ENCODE data around the gene MLLT6. TPM values are rescaled to one million over a fixed set of nuclear protein-coding genes. Genes with fewer than 3 reads are reported as not detected.

MLLT6 gene
- total and polyA plus RNA-seq, 2 of the 13 experiments (the other 11 are each of a cell fraction or from before 2014, with no cell fraction given) = 50.7 to 69.5 TPM

GRCh38 chr17:38703742-38704605 is 1.1 kb upstream of the MLLT6 start (continued):
- TF ChIP-seq ZNF33A (CRISPR knock-in tag; IDR thresholded peaks at IDR 0.05; ENCODE audit: borderline replicate concordance) = peak; percentile 99; the same call in 1 of the 2 replicates
- no peak for TF ChIP-seq TCF12 (IDR thresholded peaks at IDR 0.05)
- peak; percentile 99 for TF ChIP-seq TCF12 (CRISPR knock-in tag; IDR thresholded peaks at IDR 0.05)
- TF ChIP-seq ZKSCAN1 (IDR thresholded peaks at IDR 0.05; ENCODE audit: low read length) = peak; percentile 49; the same call in 1 of the 2 replicates
- peak; percentile 72; the same call in 1 of the 2 replicates for TF ChIP-seq ZNF280D (CRISPR knock-in tag; IDR thresholded peaks at IDR 0.05)
- TF ChIP-seq ZNF850 (CRISPR knock-in tag; conservative IDR thresholded peaks at IDR 0.05) = peak; percentile 59; the same call in 1 of the 2 replicates
- peak; percentile 98 for TF ChIP-seq KDM4B (CRISPR knock-in tag; IDR thresholded peaks at IDR 0.05)
- no peak for TF ChIP-seq BRCA1 (CRISPR knock-in tag; IDR thresholded peaks at IDR 0.05)
- peak; percentile 88; the same call in 1 of the 2 replicates for TF ChIP-seq RFXANK (CRISPR knock-in tag; IDR thresholded peaks at IDR 0.05)
- TF ChIP-seq MEIS1 (CRISPR knock-in tag; IDR thresholded peaks at IDR 0.05; ENCODE audit: borderline replicate concordance) = peak; percentile 29; the same call in 1 of the 2 replicates
- no peak for TF ChIP-seq ZFP36L1 (CRISPR knock-in tag; IDR thresholded peaks at IDR 0.05)
- peak; percentile 96; the same call in 1 of the 2 replicates for TF ChIP-seq ZNF556 (CRISPR knock-in tag; IDR thresholded peaks at IDR 0.05; ENCODE audit: borderline replicate concordance)
- TF ChIP-seq NFIC (IDR thresholded peaks at IDR 0.05; ENCODE audit: low read length) = peak; percentile 97
- TF ChIP-seq POLR2AphosphoS5 (IDR thresholded peaks at IDR 0.05; ENCODE audit: low read depth, low read length) = peak; percentile 81
- peak; percentile 66; the same call in 1 of the 2 replicates for TF ChIP-seq FLYWCH1 (CRISPR knock-in tag; IDR thresholded peaks at IDR 0.05)
- TF ChIP-seq MZF1 (CRISPR knock-in tag; IDR thresholded peaks at IDR 0.05; ENCODE audit: borderline replicate concordance) = no peak
- peak; percentile 99 for TF ChIP-seq SMAD3 (CRISPR knock-in tag; IDR thresholded peaks at IDR 0.05)
- TF ChIP-seq ZNF75D (CRISPR knock-in tag; IDR thresholded peaks at IDR 0.05; ENCODE audit: borderline replicate concordance) = peak; percentile 85; the same call in 1 of the 2 replicates
- peak; percentile 67 for TF ChIP-seq DBP (CRISPR knock-in tag; IDR thresholded peaks at IDR 0.05; ENCODE audit: not compliant biosample characterization)
- TF ChIP-seq GLMP (CRISPR knock-in tag; IDR thresholded peaks at IDR 0.05; ENCODE audit: borderline replicate concordance) = no peak
- TF ChIP-seq JUN (CRISPR knock-in tag; IDR thresholded peaks at IDR 0.05) = peak; percentile 70; the same call in 1 of the 2 replicates
- TF ChIP-seq RARA (CRISPR knock-in tag; IDR thresholded peaks at IDR 0.05) = peak; percentile 100
- 0 out of 2 replicates have a peak, but pooled peaks have one; percentile 38 for TF ChIP-seq ZNF543 (CRISPR knock-in tag; IDR thresholded peaks at IDR 0.05)
- peak; percentile 86 for TF ChIP-seq FOXJ3 (CRISPR knock-in tag; IDR thresholded peaks at IDR 0.05; ENCODE audit: borderline replicate concordance)
- no peak for TF ChIP-seq ZFYVE20 (CRISPR knock-in tag; IDR thresholded peaks at IDR 0.05; ENCODE audit: borderline replicate concordance, low read depth)

Measured in HepG2 (cell line).